Nephron progenitor cell (in vitro differentiated cells): ENCODE data around the gene IRGC.

Experiments
- DNase-seq: peaks from one replicate; pipeline ENCODE4 v3.0.0; 2021
- H3K27ac Mint-ChIP-seq: 2 replicates; pipeline ENCODE4 v1.8.0; 2021; ENCODE audit warnings: mild to moderate bottlenecking, moderate library complexity, mixed read lengths
- H3K27me3 Mint-ChIP-seq: 2 replicates; pipeline ENCODE4 v1.8.0; 2021; ENCODE audit warnings: mild to moderate bottlenecking, low read depth, mixed read lengths; ENCODE audit not compliant: poor library complexity
- H3K36me3 Mint-ChIP-seq: 2 replicates; pipeline ENCODE4 v1.8.0; 2021; ENCODE audit warnings: low read depth, mixed read lengths
- H3K4me1 Mint-ChIP-seq: 2 replicates; pipeline ENCODE4 v1.8.0; 2021; ENCODE audit warnings: mixed read lengths
- H3K4me3 Mint-ChIP-seq: 2 replicates; pipeline ENCODE4 v1.8.0; 2021; ENCODE audit warnings: mild to moderate bottlenecking, moderate library complexity, mixed read lengths
- H3K9me3 Mint-ChIP-seq: 2 replicates; pipeline ENCODE4 v1.8.0; 2021; ENCODE audit warnings: mild to moderate bottlenecking, moderate library complexity, mixed read lengths
- TF ChIP-seq, protein P1 (sequence below): fragments of 200-600 bp; sonication (generic); IDR thresholded peaks from 2 replicates; pipeline ENCODE4 v1.5.0; 2021; ENCODE audit warnings: antibody characterized with exemption

Gene IRGC

DNA sequence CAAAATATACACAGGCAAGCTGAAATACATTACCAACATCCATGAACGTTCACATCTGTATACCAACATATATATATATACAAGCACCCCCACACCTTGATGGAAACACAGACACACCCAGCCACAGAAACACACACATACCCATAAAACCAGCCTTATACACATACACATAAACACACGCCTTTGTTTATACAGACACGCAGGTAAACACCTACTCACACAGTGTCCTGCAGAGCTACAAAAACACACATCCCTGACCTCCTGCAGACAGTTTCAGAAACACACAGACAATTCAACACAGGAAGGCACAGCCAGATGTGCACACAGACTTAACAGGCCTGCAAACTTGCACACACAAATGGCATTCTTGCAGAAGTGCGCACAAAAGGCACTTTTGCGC, 21.3 kb upstream of the IRGC start:
- TF ChIP-seq, protein P1, sequence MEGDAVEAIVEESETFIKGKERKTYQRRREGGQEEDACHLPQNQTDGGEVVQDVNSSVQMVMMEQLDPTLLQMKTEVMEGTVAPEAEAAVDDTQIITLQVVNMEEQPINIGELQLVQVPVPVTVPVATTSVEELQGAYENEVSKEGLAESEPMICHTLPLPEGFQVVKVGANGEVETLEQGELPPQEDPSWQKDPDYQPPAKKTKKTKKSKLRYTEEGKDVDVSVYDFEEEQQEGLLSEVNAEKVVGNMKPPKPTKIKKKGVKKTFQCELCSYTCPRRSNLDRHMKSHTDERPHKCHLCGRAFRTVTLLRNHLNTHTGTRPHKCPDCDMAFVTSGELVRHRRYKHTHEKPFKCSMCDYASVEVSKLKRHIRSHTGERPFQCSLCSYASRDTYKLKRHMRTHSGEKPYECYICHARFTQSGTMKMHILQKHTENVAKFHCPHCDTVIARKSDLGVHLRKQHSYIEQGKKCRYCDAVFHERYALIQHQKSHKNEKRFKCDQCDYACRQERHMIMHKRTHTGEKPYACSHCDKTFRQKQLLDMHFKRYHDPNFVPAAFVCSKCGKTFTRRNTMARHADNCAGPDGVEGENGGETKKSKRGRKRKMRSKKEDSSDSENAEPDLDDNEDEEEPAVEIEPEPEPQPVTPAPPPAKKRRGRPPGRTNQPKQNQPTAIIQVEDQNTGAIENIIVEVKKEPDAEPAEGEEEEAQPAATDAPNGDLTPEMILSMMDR: no peak
- Mint-ChIP-seq H3K27me3 (peaks cover 71% of the 10 kb centered on the region), H3K36me3 (no peaks in the 10 kb centered on the region), H3K9me3 (peaks cover 46% of the 10 kb centered on the region), H3K4me1 (no peaks in the 10 kb centered on the region), H3K4me3 (no peak overlapping the region), H3K27ac (no peak overlapping the region)
- DNase-seq: no peak

DNA sequence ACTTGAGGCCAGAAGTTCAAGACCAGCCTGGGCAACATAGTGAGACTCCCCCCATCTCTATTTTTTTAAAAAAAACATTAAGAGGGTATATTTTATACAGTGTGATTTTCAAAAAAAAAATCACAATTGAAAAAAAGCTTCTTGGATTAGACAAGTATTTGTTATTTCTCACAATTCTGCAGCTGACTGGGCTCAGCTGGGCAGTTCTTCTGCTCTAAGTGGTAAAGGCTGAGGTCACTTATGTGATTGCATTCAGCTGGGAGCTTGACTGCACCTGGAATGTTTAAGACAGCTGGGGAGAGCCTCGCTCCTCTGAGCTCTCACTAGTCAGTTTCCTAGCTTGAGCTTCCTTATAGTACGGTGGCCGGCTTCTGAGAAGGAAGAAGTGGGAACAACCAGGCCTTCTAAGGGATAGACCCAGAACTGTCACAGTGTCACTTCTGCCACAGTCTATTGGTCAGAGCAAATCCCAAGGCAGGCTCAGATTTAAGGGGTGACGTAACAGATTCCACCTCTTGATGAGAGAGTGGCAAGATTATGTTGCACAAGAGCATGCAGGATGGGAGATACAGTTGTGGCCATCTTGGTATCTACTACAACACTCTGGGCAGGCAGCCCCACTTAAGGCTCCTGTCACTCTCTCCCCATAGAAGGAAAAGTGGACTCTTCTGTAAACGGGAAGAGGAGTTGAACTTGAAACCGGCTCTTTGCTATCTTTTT, 19.7 kb upstream of the IRGC start:
- no peak overlapping the region for H3K27ac Mint-ChIP-seq
- TF ChIP-seq, protein P1: no peak
- H3K27me3 Mint-ChIP-seq: peaks cover 78% of the 10 kb centered on the region
- no peak overlapping the region for H3K4me3 Mint-ChIP-seq
- peaks cover 14% of the 10 kb centered on the region for H3K4me1 Mint-ChIP-seq
- no peaks in the 10 kb centered on the region for H3K36me3 Mint-ChIP-seq
- DNase-seq: no peak
- peaks cover 36% of the 10 kb centered on the region for H3K9me3 Mint-ChIP-seq

DNA sequence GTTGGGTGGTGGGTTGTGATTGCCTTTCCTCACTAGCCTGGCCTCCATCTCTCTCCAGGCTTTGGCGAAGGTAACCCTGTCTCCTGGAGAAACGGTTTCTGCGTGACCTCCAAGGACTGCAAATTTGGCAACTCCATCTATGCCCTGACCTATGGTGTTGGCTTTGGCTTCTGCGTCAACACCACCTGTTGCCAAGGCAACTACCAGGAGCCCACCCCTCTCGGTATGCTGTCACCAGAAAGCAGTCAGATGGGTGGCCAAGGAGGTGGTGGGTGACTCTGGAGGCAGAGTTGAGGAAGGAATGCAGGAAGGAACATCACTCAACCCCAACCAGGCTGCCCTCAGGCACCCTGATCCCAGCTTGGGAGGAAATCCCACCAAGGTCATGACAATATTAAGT, 18.6 kb upstream of the IRGC start:
- Mint-ChIP-seq H3K27me3 (peaks cover 76% of the 10 kb centered on the region), H3K36me3 (no peaks in the 10 kb centered on the region), H3K4me3 (no peak overlapping the region), H3K27ac (no peak overlapping the region), H3K4me1 (peaks cover 21% of the 10 kb centered on the region), H3K9me3 (peaks cover 24% of the 10 kb centered on the region)
- DNase-seq: no peak
- TF ChIP-seq, protein P1: no peak

DNA sequence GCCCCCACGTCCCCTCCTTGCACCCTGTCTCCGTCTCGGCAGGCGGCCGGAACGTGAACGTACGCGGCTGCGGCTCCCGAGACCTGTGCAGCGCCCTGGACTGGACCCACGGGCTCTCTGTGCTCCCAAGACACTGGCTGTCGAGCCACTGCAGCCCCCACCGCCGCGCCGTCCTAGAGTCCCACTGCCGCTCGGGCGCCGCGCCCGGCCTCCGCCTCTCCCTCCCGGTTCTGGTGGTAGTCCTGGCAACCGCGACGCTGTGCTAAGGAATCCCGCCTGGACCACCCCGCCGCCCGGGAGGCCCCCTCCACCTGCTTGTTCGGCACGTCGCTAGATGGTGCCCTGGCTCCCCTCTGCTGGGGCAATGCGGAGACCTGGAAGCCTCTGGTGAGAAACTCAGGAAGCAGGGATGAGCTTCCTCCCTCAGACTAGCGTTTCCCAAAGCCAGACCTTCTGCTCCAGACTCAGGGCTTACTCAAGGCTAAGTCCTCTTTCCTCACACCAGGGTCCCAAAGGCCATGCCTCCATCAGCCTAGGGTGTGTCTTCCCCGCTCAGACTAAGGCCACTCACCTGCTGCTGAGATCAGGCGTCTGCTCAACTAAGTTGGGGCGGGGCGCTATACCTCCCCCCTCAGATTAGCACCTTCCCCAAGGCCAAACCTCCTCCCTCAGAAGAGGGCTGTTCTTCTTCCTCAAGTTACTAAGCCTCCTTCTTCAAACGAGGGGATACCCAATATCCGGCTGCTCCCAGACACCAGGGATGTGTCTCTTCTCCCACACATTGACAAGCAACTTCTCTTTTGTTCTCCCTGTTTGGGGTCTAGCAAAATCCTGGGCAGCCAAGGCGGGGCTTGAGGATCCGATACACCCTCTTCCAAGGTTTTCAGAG, 16.1 kb upstream of the IRGC start:
- peak overlapping the region; percentile 30 for H3K4me3 Mint-ChIP-seq
- peaks cover 65% of the 10 kb centered on the region for H3K27me3 Mint-ChIP-seq
- TF ChIP-seq, protein P1: no peak
- peak; percentile 74 for DNase-seq
- no peaks in the 10 kb centered on the region for H3K36me3 Mint-ChIP-seq
- peaks cover 14% of the 10 kb centered on the region for H3K9me3 Mint-ChIP-seq
- H3K4me1 Mint-ChIP-seq: peaks cover 41% of the 10 kb centered on the region
- H3K27ac Mint-ChIP-seq: no peak overlapping the region

DNA sequence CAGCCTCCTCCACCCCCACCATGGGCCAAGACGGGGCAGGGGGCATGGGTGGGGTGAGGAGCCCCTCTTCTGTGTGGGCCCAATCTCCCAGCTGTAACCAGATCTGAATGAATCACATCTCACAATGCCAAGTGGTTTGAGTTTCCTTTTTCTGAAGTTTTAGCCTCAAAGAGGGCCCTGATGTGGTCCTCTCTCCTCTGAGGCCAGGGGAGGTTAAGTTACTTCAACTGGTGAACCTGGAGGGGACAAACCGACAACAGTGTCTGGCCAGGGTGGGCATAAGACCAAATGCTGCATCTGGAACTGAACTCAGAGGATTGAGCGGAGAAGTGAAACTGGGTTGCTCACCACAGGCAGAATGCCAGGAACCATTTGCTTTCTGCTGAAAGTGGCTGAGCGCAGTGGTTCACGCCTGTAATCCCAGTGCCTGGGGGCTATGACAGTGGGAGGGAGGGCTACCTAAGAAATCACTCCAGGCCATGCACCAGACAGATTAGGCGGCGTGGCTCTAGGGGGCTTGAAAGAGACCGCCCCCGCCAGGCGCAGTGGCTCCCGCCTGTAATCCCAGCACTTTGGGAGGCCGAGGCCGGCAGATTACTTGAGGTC, 15.4 kb upstream of the IRGC start:
- H3K27ac Mint-ChIP-seq: no peak overlapping the region
- peaks cover 41% of the 10 kb centered on the region for H3K4me1 Mint-ChIP-seq
- H3K4me3 Mint-ChIP-seq: peak overlapping the region; percentile 30
- no peak for DNase-seq
- no peaks in the 10 kb centered on the region for H3K36me3 Mint-ChIP-seq
- H3K27me3 Mint-ChIP-seq: peaks cover 67% of the 10 kb centered on the region
- TF ChIP-seq, protein P1: no peak
- H3K9me3 Mint-ChIP-seq: peaks cover 9% of the 10 kb centered on the region
